Mesenchymal stem cell (in vitro differentiated cells and primary cell): ENCODE data around the gene NFIB.

ENCODE experiments used
- DNase-seq: peaks from one replicate; pipeline ENCODE4 v3.0.0-alpha.2; 2013
- H2AFZ ChIP-seq: one replicate; pipeline ENCODE4 v1.6.1; 2013; ENCODE audit warnings: low read depth, mild to moderate bottlenecking, control low read depth, inconsistent platforms, low read length, moderate library complexity
- H2AK5ac ChIP-seq: 2 replicates; pipeline ENCODE4 v1.6.1; 2013; ENCODE audit warnings: low read length, moderate library complexity, mild to moderate bottlenecking, inconsistent platforms; ENCODE audit not compliant: severe bottlenecking
- H2BK120ac ChIP-seq: one replicate; pipeline ENCODE4 v1.6.1; 2013; ENCODE audit warnings: low read depth, mild to moderate bottlenecking, inconsistent platforms, low read length, moderate library complexity
- H2BK12ac ChIP-seq, 2 experiments: one replicate each; pipeline ENCODE4 v1.6.1; 2013; ENCODE audit warnings: inconsistent platforms in 2 of 2, low read length in 2 of 2, mild to moderate bottlenecking in 2 of 2, moderate library complexity in 2 of 2, control low read depth in 1 of 2
- H2BK15ac ChIP-seq: one replicate; pipeline ENCODE4 v1.6.1; 2013; ENCODE audit warnings: mild to moderate bottlenecking, low read depth, inconsistent platforms; ENCODE audit not compliant: poor library complexity, severe bottlenecking
- H2BK5ac ChIP-seq: 2 replicates; pipeline ENCODE4 v1.6.1; 2013; ENCODE audit warnings: low read depth, mild to moderate bottlenecking, low read length, control low read depth, inconsistent platforms; ENCODE audit not compliant: poor library complexity, severe bottlenecking
- H3K14ac ChIP-seq, 2 experiments: one replicate each; pipeline ENCODE4 v1.6.1; 2013; ENCODE audit warnings: inconsistent platforms in 2 of 2, low read length in 2 of 2, control low read depth in 1 of 2, mild to moderate bottlenecking in 1 of 2, moderate library complexity in 1 of 2
- H3K18ac ChIP-seq, 2 experiments: one replicate each; pipeline ENCODE4 v1.6.1; 2013; ENCODE audit warnings: inconsistent platforms in 2 of 2, low read length in 2 of 2, control low read depth in 1 of 2, low read depth in 1 of 2, mild to moderate bottlenecking in 1 of 2
- H3K23ac ChIP-seq, 2 experiments: one replicate each; pipeline ENCODE4 v1.6.1; 2013; ENCODE audit warnings: inconsistent platforms in 2 of 2, low read length in 2 of 2, mild to moderate bottlenecking in 2 of 2, moderate library complexity in 2 of 2, control low read depth in 1 of 2
- H3K27ac ChIP-seq: 2 replicates; pipeline ENCODE4 v1.5.1; 2013; ENCODE audit warnings: mild to moderate bottlenecking, moderate library complexity, low read length, control low read depth, inconsistent platforms; ENCODE audit not compliant: poor library complexity, severe bottlenecking
- H3K27me3 ChIP-seq, 2 experiments: 2 replicates each; pipeline versions ENCODE4 v1.6.1 to v1.7.0; 2013; ENCODE audit warnings: low read length in 2 of 2, mild to moderate bottlenecking in 2 of 2, moderate library complexity in 2 of 2, control low read depth in 1 of 2, inconsistent platforms in 1 of 2; ENCODE audit not compliant: control insufficient read depth in 1 of 2, insufficient read depth in 1 of 2
- H3K36me3 ChIP-seq, 2 experiments: 2 replicates each; pipeline versions ENCODE4 v1.6.1 to v1.7.0; 2013; ENCODE audit warnings: low read length in 2 of 2, control low read depth in 1 of 2, inconsistent platforms in 1 of 2, low read depth in 1 of 2, mild to moderate bottlenecking in 1 of 2; ENCODE audit not compliant: insufficient read depth in 2 of 2, control insufficient read depth in 1 of 2
- H3K4ac ChIP-seq, 2 experiments: one replicate each; pipeline ENCODE4 v1.6.1; 2013; ENCODE audit warnings: inconsistent platforms in 2 of 2, low read length in 2 of 2, mild to moderate bottlenecking in 2 of 2, moderate library complexity in 2 of 2, control low read depth in 1 of 2, low read depth in 1 of 2
- H3K4me1 ChIP-seq: 2 replicates; pipeline ENCODE4 v1.6.1; 2013; ENCODE audit warnings: low read depth, low read length, control low read depth; ENCODE audit not compliant: control insufficient read depth, insufficient read depth
- H3K4me2 ChIP-seq: 2 replicates; pipeline ENCODE4 v1.6.1; 2013; ENCODE audit warnings: low read length, mild to moderate bottlenecking, inconsistent platforms; ENCODE audit not compliant: poor library complexity, severe bottlenecking
- H3K4me3 ChIP-seq, 2 experiments: 2 replicates each; pipeline versions ENCODE4 v1.5.1 to v1.7.0; 2013; ENCODE audit warnings: low read length in 2 of 2, mild to moderate bottlenecking in 2 of 2, control low read depth in 1 of 2, low read depth in 1 of 2; ENCODE audit not compliant: insufficient read depth in 1 of 2
- H3K79me1 ChIP-seq: replicated peaks from 2 replicates; pipeline ENCODE4 v1.6.1; 2013; ENCODE audit warnings: mild to moderate bottlenecking, control low read depth, low read length, inconsistent platforms; ENCODE audit not compliant: poor library complexity, severe bottlenecking
- H3K9ac ChIP-seq: 2 replicates; pipeline ENCODE4 v1.7.0; 2013; ENCODE audit warnings: mild to moderate bottlenecking, low read length, moderate library complexity
- H3K9me3 ChIP-seq: 2 replicates; pipeline ENCODE4 v1.7.0; 2013; ENCODE audit warnings: mild to moderate bottlenecking, low read length; ENCODE audit not compliant: control insufficient read depth
- H4K8ac ChIP-seq: one replicate; pipeline ENCODE4 v1.6.1; 2013; ENCODE audit warnings: inconsistent platforms, mild to moderate bottlenecking, low read length, moderate library complexity
- H4K91ac ChIP-seq: one replicate; pipeline ENCODE4 v1.6.1; 2013; ENCODE audit warnings: mild to moderate bottlenecking, low read length, inconsistent platforms
- WGBS: methylation state at CpG from one replicate; pipeline ENCODE4 v1.1.7; 2013; ENCODE audit warnings: mixed read lengths; 5-methylcytosine and 5-hydroxymethylcytosine counted together

NFIB gene

DNA sequence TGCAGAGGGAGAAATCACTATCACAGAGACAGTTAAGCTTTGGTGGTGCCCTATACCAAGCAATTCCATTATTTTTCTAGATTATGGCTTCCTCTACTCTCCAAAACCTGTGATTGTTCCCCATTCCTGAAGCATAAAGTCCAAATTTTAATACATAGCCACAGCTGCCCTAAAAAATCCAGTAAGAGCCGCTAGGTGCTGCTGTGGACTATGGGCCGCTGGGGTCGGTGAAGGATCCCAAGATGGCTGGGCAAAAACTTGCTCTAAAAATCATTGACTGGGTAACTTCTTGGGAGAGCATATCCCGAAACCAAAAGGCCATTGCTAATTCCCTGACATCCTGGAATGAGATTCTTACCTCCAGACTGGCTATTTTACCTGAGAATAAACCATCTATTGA is 245.3 kb downstream of the NFIB start:
- Histone ChIP-seq H3K36me3 (no peaks in the 10 kb centered on the region), H3K18ac (no peak overlapping the region), H3K27me3 (no peaks in the 10 kb centered on the region), H2BK120ac (no peak overlapping the region), H2BK15ac (no peak overlapping the region), H4K91ac (no peak overlapping the region), H3K14ac (no peak overlapping the region), H2AFZ (no peak overlapping the region), H2BK12ac (no peak overlapping the region), H2AK5ac (no peak overlapping the region), H3K27ac (no peak overlapping the region), H3K4me1 (no peaks in the 10 kb centered on the region), H3K23ac (no peak overlapping the region), H2BK5ac (no peak overlapping the region), H3K4me2 (no peak overlapping the region), H3K9ac (no peak overlapping the region), H3K4me3 (no peak overlapping the region), H4K8ac (no peak overlapping the region), H3K4ac (no peak overlapping the region), H3K9me3 (no peaks in the 10 kb centered on the region), H3K79me1 (no peaks in the 10 kb centered on the region)
- DNase-seq = no peak
- 97% methylated on average over 4 of the region's 4 CpGs for WGBS

DNA sequence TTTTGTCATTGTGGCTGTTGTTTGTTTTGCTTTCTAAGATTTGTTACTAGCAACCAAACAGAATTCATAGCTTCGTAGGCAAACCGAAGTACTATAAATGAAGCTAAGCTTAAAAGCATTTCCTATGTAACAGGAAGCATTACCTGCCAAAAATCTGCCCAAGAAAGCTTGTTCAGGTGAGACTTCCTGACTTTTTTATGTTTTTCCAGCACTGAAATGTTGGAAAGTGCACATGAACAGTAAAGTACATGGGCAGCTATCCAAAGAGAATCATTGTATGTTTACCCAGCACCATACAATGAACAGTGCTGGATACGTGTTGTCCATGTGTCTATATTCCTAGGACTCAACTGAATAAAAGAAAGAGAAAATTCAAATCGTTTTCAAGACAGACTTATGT is 247.1 kb downstream of the NFIB start:
- WGBS = 88% methylated on average over 4 of the region's 4 CpGs
- no peak overlapping the region for H3K4ac ChIP-seq
- no peaks in the 10 kb centered on the region for H3K79me1 ChIP-seq
- H3K14ac ChIP-seq = no peak overlapping the region
- H3K18ac ChIP-seq = no peak overlapping the region
- H3K27ac ChIP-seq = no peak overlapping the region
- no peaks in the 10 kb centered on the region for H3K9me3 ChIP-seq
- no peak overlapping the region for H2BK120ac ChIP-seq
- H4K8ac ChIP-seq = no peak overlapping the region
- no peak overlapping the region for H3K4me2 ChIP-seq
- H4K91ac ChIP-seq = no peak overlapping the region
- H2AFZ ChIP-seq = no peak overlapping the region
- no peaks in the 10 kb centered on the region for H3K36me3 ChIP-seq
- no peaks in the 10 kb centered on the region for H3K27me3 ChIP-seq
- no peak overlapping the region for H2BK5ac ChIP-seq
- no peak overlapping the region for H3K23ac ChIP-seq
- H2AK5ac ChIP-seq = no peak overlapping the region
- no peak overlapping the region for H2BK12ac ChIP-seq
- no peak overlapping the region for H3K9ac ChIP-seq
- no peaks in the 10 kb centered on the region for H3K4me1 ChIP-seq
- DNase-seq = no peak
- no peak overlapping the region for H3K4me3 ChIP-seq
- no peak overlapping the region for H2BK15ac ChIP-seq

DNA sequence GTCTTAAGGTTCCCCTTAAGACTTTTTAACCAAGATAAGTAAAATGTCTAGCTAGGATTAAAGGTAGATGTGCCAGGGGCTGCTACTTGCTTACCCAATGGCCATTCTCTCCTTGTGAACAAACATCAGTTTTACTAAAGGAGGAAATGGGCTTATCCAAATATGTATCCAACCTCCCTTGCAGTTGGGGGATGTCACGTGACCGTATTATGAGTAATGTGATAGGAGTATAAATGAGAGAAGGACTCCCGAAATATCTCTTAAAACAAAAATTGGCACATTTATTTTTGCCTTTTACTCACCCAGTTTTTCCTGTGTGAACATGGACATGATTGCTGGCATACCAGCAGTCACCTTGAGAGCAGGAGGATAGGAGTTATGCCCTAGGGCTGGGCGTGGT is 247.9 kb downstream of the NFIB start:
- Histone ChIP-seq H4K8ac (no peak overlapping the region), H3K14ac (no peak overlapping the region), H2BK120ac (no peak overlapping the region), H3K4me1 (no peaks in the 10 kb centered on the region), H3K18ac (no peak overlapping the region), H2BK12ac (no peak overlapping the region), H3K27me3 (no peaks in the 10 kb centered on the region), H2BK15ac (no peak overlapping the region), H4K91ac (no peak overlapping the region), H3K36me3 (no peaks in the 10 kb centered on the region), H3K79me1 (no peaks in the 10 kb centered on the region), H3K9me3 (no peaks in the 10 kb centered on the region), H3K23ac (no peak overlapping the region), H3K27ac (no peak overlapping the region), H2AFZ (no peak overlapping the region), H3K4me2 (no peak overlapping the region), H3K4ac (no peak overlapping the region), H3K9ac (no peak overlapping the region), H2AK5ac (no peak overlapping the region), H2BK5ac (no peak overlapping the region), H3K4me3 (no peak overlapping the region)
- no peak for DNase-seq
- WGBS = 81% methylated on average over 1 of the region's 4 CpGs

DNA sequence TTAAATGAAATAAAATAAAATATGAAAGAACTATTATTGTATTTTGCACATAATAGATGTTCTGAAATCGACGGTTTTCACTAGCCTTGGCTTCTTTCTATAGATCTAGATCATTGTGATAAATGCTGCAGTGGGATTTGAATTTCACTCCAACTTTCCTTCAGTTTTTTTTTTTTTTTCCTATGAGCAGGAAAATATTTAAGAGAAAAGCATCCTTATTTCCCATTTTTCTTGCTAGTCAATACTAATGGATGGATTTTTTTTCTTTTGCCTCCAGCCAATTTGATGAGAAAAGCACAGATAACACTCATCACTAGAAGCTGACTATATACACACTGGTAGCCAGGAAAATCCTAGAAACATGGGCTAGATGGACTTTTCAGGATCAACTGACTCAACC is 249.0 kb downstream of the NFIB start:
- H3K36me3 ChIP-seq = no peaks in the 10 kb centered on the region
- H3K4me3 ChIP-seq = no peak overlapping the region
- H3K23ac ChIP-seq = no peak overlapping the region
- H2AK5ac ChIP-seq = no peak overlapping the region
- no peak overlapping the region for H4K8ac ChIP-seq
- H2BK120ac ChIP-seq = no peak overlapping the region
- H3K4me2 ChIP-seq = no peak overlapping the region
- no peak overlapping the region for H3K18ac ChIP-seq
- no peak overlapping the region for H2AFZ ChIP-seq
- no peak overlapping the region for H4K91ac ChIP-seq
- H3K14ac ChIP-seq = no peak overlapping the region
- DNase-seq = no peak
- no peaks in the 10 kb centered on the region for H3K27me3 ChIP-seq
- WGBS = no CpG with 5 or more reads among the region's 2 CpGs
- H2BK15ac ChIP-seq = no peak overlapping the region
- H3K9me3 ChIP-seq = no peaks in the 10 kb centered on the region
- no peaks in the 10 kb centered on the region for H3K4me1 ChIP-seq
- no peaks in the 10 kb centered on the region for H3K79me1 ChIP-seq
- no peak overlapping the region for H2BK5ac ChIP-seq
- no peak overlapping the region for H3K27ac ChIP-seq
- H2BK12ac ChIP-seq = no peak overlapping the region
- H3K4ac ChIP-seq = no peak overlapping the region
- H3K9ac ChIP-seq = no peak overlapping the region
